Prostate gland (tissue), 2 donors: Measurements from ENCODE around the gene CSMD2. TPM values are rescaled to one million over a fixed set of nuclear protein-coding genes. Genes with fewer than 3 reads are reported as not detected.

Experiments used
- DNase-seq: peaks from one replicate; pipeline ENCODE4 v3.0.0-alpha.2; 2019; ENCODE audit warnings: low spot score
- H3K27ac ChIP-seq, 2 donors: fragments of 200-600 bp; sonication (generic); 2 replicates each; pipeline ENCODE4 v1.5.1; 2017 to 2019
- H3K27me3 ChIP-seq: fragments of 200-600 bp; sonication (generic); replicated peaks from 2 replicates; pipeline ENCODE4 v1.5.1; 2019; ENCODE audit not compliant: insufficient read depth
- H3K36me3 ChIP-seq, 2 donors: fragments of 200-600 bp; sonication (generic); 1 replicate in 1 of 2; 2 replicates in 1 of 2; pipeline versions ENCODE4 v1.5.1 to v1.8.1; 2017 to 2019
- H3K4me1 ChIP-seq: fragments of 200-600 bp; sonication (generic); replicated peaks from 2 replicates; pipeline ENCODE4 v1.5.1; 2019
- H3K4me3 ChIP-seq, 2 donors: fragments of 200-600 bp; sonication (generic); 2 replicates each; pipeline ENCODE4 v1.5.1; 2017 to 2019
- H3K9me3 ChIP-seq: fragments of 200-600 bp; sonication (generic); 2 replicates; pipeline ENCODE4 v1.5.1; 2017
- POLR2A ChIP-seq: fragments of 450-650 bp; IDR thresholded peaks from one replicate; pipeline ENCODE4 v1.6.1; 2016; ENCODE audit warnings: antibody characterized with exemption, mild to moderate bottlenecking
- POLR2AphosphoS5 ChIP-seq: sonication (generic); formaldehyde crosslinking; IDR thresholded peaks from one replicate; pipeline ENCODE4 v1.6.1; 2017; ENCODE audit warnings: antibody characterized with exemption
- WGBS: methylation state at CpG from one replicate; pipeline ENCODE4 v1.1.5; 2018; 5-methylcytosine and 5-hydroxymethylcytosine counted together
- intact Hi-C: fragments of 100-400 bp; cut with DNase I; formaldehyde crosslinking; loops from one replicate; pipeline ENCODE4 v1.14.2; 2022
- total RNA-seq, 2 donors: library from RNA; depleted of rRNA; stranded (reverse); fragments of >200 nt; gene quantifications; one replicate each; pipeline ENCODE4 v1.1.0, GENCODE V29; 2016
- TF ChIP-seq, protein P1 (sequence below), 4 experiments: fragments of 200-600 bp in 2 of 4; fragments of 450-650 bp in 2 of 4; sonication (generic) in 2 of 4; IDR thresholded peaks; 1 replicate in 3 of 4; 2 replicates in 1 of 4; pipeline ENCODE4 v1.5.1; 2016 to 2019; ENCODE audit warnings: antibody characterized with exemption in 4 of 4, mild to moderate bottlenecking in 2 of 4, moderate library complexity in 2 of 4

Gene CSMD2
- total RNA-seq, 2 donors from 2014 or later = 0.14 to 5.5 TPM

DNA sequence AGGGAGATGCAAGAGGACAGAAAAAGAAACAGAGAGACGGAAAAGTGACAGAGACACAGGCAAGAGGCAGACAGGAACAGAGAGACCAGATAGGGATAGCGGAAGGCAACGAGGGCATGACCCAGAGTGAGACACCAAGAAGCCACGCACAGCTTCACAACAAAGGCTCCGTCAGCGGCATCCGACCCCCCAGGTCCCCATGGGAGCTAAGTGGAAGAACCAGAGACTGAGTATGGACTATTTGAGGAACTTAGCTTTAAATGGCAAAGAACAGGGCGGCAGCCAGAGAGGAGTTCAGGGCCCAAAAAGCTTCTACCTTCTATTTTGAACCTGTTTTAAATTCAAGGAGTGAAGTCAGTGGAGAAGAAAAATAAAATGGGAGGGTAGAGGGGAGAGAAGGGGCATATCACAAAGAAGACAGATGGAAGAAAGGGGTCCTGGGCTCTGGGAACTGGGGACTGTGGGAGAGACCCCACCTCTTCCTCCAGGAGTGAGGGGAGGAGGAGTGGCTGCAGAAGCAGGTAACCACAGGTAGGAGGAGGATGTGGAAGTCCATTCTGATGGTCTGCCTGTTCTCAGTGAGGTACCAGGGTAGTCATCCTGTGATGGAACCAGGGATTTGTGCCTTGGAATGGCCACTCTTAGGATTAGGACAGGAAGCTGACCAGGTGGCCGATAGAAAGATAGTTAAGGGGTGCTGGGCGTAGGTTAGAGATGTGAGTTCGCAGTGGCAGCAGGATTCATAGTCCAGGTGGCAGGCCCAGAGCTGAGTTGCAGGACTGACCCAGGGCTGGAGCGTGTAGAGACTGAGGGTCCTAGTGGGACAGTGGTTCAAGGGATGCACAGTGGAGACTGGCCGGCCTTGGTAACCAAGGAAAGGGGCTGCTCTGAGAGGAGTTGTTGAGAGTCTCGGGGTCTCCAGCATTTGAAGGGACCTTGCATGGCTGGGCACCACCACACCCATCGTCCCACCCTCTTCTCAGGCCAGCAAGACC, 37.7 kb downstream of the CSMD2 start:
- Histone ChIP-seq H3K27ac (no peak overlapping the region), H3K4me1 (no peaks in the 10 kb centered on the region), H3K27me3 (no peaks in the 10 kb centered on the region), H3K9me3 (no peaks in the 10 kb centered on the region), H3K36me3 (no peaks in the 10 kb centered on the region), H3K4me3 (no peak overlapping the region)
- no peak for DNase-seq
- 82% methylated on average over 15 of the region's 15 CpGs for WGBS
- intact Hi-C loops = no loop called here
- TF ChIP-seq, protein P1, sequence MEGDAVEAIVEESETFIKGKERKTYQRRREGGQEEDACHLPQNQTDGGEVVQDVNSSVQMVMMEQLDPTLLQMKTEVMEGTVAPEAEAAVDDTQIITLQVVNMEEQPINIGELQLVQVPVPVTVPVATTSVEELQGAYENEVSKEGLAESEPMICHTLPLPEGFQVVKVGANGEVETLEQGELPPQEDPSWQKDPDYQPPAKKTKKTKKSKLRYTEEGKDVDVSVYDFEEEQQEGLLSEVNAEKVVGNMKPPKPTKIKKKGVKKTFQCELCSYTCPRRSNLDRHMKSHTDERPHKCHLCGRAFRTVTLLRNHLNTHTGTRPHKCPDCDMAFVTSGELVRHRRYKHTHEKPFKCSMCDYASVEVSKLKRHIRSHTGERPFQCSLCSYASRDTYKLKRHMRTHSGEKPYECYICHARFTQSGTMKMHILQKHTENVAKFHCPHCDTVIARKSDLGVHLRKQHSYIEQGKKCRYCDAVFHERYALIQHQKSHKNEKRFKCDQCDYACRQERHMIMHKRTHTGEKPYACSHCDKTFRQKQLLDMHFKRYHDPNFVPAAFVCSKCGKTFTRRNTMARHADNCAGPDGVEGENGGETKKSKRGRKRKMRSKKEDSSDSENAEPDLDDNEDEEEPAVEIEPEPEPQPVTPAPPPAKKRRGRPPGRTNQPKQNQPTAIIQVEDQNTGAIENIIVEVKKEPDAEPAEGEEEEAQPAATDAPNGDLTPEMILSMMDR (IDR thresholded peaks at IDR 0.05) = no peak
- TF ChIP-seq POLR2AphosphoS5 = no peak
- no peak for TF ChIP-seq POLR2A

DNA sequence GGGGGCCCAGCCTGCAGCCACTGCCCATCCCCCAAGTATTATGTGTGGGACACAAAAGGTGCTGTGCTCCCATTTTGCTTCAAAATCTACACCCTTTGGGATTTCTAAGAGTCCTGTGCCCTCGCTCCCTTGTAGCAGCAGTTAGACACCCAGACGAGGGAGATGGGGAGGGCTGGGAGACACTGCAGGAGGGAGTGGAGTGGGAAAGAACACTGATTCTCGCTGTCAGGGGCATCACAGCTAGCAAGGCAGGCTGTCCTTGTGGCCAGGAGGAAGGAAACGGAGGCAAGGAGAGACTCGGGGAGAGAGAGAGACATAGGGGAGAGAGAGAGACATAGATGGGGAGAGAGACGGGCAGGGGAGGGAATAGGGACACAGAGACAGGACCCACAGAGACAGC, 38.5 kb downstream of the CSMD2 start:
- 73% methylated on average over 6 of the region's 6 CpGs for WGBS
- no peak overlapping the region for H3K4me3 ChIP-seq
- no peak for DNase-seq

DNA sequence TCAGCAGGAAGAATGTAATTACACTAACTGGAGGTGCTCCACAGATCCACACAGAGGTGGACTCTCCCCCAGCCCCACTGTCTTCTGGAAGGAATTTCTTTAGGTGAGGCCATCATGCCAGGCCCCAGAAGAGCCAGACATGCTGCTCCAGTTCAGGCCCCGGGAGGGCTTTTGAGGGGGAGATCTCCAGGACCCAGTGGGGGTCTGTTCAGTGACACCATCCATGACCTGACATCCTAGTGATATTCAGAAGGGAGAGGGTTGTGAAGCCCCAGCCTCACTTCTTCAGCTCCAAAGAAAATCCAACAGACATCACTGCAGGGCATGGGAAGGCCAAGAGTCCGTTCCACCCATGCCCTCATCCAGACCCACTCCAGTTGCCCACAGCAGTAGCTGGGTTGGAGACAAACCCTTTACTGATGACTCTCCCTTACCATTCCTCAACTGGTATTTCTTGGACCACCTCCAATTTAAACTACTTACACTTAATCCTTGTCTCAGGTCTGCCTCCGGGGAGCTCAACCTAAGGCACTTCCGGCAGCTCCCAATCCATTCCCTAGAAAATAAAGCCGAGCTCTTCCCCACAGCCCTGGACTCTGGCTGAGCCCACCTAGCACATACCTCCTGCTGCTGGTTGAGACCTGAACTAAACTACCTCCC, 39.2 kb downstream of the CSMD2 start:
- no peak for DNase-seq
- Histone ChIP-seq H3K9me3 (no peaks in the 10 kb centered on the region), H3K4me3 (no peak overlapping the region), H3K27ac (no peak overlapping the region), H3K4me1 (no peaks in the 10 kb centered on the region), H3K27me3 (no peaks in the 10 kb centered on the region), H3K36me3 (no peaks in the 10 kb centered on the region)
- TF ChIP-seq POLR2AphosphoS5 (no peak), POLR2A (no peak)
- TF ChIP-seq, protein P1 (IDR thresholded peaks at IDR 0.05) = no peak
- intact Hi-C loops = no loop called here
- WGBS = 71% methylated on average over 5 of the region's 5 CpGs

More for the DNA sequence above, 38.5 kb downstream of the CSMD2 start:
- H3K4me1 ChIP-seq = no peaks in the 10 kb centered on the region
- no peaks in the 10 kb centered on the region for H3K27me3 ChIP-seq
- no peaks in the 10 kb centered on the region for H3K9me3 ChIP-seq
- TF ChIP-seq POLR2A = no peak
- TF ChIP-seq, protein P1 (IDR thresholded peaks at IDR 0.05) = no peak
- no peak for TF ChIP-seq POLR2AphosphoS5
- no peaks in the 10 kb centered on the region for H3K36me3 ChIP-seq
- intact Hi-C loops = no loop called here
- H3K27ac ChIP-seq = no peak overlapping the region

DNA sequence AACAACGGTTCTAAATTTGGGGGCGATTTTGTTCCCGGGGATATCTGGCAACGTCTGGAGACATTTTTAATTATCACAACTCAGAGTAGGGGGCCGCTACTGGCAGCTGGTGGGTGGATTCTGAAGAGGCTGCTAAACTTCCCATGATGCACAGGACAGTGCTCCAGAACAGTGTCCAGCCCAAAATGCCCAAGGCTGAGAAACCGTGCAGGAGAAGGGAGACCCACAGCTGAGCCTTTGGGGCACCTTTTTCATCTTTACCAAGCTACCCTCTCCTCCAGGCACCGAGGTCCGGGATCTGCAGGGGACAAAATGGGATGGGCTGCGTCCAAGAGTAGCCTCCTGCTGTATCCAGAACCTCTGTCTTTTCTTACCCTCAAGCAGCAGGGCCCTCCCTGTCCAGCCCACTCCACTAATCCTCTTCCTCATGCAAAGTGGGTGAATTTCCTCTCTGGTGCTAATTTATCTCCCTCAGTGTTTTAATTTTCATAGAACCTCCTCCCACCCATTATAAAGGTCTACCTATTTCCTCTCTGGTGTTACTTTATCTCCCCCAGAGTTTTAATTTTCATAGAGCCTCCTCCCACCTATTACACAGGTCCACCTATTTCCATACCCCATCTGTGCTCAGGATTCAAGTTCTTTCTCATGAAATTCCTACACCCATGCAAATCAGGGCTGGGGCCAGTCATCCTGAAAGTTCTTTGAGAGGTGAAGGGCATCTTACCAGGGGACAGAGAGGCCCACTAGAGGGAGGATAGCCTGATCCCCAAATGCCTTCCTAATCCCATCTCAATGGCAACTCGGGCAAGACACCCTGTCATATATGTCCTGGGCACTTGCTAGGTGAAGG, 42.7 kb downstream of the CSMD2 start:
- Histone ChIP-seq H3K9me3 (no peaks in the 10 kb centered on the region), H3K4me3 (no peak overlapping the region), H3K27ac (no peak overlapping the region), H3K27me3 (no peaks in the 10 kb centered on the region), H3K4me1 (no peaks in the 10 kb centered on the region), H3K36me3 (no peaks in the 10 kb centered on the region)
- DNase-seq = no peak
- TF ChIP-seq, protein P1 (IDR thresholded peaks at IDR 0.05) = no peak
- no peak for TF ChIP-seq POLR2A
- no peak for TF ChIP-seq POLR2AphosphoS5
- WGBS = 82% methylated on average over 10 of the region's 10 CpGs
- intact Hi-C loops = no loop called here
